ENCODE results near the gene COA8. TPM values are rescaled to one million over a fixed set of nuclear protein-coding genes. Genes with fewer than 3 reads are reported as not detected.

COA8 gene
- total and polyA plus RNA-seq, 2 of the 8 experiments (the other 6 are each of a cell fraction or from before 2014, with no cell fraction given) = 7.1 to 35.5 TPM

DNA sequence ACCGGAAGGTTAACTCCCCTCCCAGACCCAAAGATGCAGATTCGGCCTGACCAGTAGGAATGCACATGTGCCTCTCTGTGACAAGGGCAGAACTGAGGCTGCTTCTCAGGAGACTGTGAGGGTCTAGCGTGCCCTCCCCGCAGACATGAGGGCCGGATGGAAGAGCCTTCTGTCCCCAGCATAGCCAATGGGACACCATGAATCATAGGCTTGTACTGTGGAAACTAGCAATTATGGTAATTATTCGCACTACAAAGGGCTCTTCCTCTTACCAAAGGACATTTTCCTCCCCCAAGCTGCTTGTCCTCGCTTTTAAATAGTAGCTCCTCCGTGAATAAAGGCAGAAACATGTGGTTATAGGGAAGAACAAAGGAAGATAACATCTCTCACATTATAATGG lies 6.2 kb downstream of the COA8 start (continued):
- TF ChIP-seq NANOG (IDR thresholded peaks at IDR 0.05; ENCODE audit: insufficient read depth, low read depth, low read length, poor library complexity, severe bottlenecking) = no peak
- TF ChIP-seq, protein P1, sequence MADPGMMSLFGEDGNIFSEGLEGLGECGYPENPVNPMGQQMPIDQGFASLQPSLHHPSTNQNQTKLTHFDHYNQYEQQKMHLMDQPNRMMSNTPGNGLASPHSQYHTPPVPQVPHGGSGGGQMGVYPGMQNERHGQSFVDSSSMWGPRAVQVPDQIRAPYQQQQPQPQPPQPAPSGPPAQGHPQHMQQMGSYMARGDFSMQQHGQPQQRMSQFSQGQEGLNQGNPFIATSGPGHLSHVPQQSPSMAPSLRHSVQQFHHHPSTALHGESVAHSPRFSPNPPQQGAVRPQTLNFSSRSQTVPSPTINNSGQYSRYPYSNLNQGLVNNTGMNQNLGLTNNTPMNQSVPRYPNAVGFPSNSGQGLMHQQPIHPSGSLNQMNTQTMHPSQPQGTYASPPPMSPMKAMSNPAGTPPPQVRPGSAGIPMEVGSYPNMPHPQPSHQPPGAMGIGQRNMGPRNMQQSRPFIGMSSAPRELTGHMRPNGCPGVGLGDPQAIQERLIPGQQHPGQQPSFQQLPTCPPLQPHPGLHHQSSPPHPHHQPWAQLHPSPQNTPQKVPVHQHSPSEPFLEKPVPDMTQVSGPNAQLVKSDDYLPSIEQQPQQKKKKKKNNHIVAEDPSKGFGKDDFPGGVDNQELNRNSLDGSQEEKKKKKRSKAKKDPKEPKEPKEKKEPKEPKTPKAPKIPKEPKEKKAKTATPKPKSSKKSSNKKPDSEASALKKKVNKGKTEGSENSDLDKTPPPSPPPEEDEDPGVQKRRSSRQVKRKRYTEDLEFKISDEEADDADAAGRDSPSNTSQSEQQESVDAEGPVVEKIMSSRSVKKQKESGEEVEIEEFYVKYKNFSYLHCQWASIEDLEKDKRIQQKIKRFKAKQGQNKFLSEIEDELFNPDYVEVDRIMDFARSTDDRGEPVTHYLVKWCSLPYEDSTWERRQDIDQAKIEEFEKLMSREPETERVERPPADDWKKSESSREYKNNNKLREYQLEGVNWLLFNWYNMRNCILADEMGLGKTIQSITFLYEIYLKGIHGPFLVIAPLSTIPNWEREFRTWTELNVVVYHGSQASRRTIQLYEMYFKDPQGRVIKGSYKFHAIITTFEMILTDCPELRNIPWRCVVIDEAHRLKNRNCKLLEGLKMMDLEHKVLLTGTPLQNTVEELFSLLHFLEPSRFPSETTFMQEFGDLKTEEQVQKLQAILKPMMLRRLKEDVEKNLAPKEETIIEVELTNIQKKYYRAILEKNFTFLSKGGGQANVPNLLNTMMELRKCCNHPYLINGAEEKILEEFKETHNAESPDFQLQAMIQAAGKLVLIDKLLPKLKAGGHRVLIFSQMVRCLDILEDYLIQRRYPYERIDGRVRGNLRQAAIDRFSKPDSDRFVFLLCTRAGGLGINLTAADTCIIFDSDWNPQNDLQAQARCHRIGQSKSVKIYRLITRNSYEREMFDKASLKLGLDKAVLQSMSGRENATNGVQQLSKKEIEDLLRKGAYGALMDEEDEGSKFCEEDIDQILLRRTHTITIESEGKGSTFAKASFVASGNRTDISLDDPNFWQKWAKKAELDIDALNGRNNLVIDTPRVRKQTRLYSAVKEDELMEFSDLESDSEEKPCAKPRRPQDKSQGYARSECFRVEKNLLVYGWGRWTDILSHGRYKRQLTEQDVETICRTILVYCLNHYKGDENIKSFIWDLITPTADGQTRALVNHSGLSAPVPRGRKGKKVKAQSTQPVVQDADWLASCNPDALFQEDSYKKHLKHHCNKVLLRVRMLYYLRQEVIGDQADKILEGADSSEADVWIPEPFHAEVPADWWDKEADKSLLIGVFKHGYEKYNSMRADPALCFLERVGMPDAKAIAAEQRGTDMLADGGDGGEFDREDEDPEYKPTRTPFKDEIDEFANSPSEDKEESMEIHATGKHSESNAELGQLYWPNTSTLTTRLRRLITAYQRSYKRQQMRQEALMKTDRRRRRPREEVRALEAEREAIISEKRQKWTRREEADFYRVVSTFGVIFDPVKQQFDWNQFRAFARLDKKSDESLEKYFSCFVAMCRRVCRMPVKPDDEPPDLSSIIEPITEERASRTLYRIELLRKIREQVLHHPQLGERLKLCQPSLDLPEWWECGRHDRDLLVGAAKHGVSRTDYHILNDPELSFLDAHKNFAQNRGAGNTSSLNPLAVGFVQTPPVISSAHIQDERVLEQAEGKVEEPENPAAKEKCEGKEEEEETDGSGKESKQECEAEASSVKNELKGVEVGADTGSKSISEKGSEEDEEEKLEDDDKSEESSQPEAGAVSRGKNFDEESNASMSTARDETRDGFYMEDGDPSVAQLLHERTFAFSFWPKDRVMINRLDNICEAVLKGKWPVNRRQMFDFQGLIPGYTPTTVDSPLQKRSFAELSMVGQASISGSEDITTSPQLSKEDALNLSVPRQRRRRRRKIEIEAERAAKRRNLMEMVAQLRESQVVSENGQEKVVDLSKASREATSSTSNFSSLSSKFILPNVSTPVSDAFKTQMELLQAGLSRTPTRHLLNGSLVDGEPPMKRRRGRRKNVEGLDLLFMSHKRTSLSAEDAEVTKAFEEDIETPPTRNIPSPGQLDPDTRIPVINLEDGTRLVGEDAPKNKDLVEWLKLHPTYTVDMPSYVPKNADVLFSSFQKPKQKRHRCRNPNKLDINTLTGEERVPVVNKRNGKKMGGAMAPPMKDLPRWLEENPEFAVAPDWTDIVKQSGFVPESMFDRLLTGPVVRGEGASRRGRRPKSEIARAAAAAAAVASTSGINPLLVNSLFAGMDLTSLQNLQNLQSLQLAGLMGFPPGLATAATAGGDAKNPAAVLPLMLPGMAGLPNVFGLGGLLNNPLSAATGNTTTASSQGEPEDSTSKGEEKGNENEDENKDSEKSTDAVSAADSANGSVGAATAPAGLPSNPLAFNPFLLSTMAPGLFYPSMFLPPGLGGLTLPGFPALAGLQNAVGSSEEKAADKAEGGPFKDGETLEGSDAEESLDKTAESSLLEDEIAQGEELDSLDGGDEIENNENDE (IDR thresholded peaks at IDR 0.05; ENCODE audit: insufficient replicate concordance, low read length) = no peak

Data from H1 (cell line).